Suprapubic skin (tissue), 4 donors: ENCODE results near the gene FBH1. TPM values are rescaled to one million over a fixed set of nuclear protein-coding genes. Genes with fewer than 3 reads are reported as not detected.

Experiments
- DNase-seq, 2 donors: peaks; one replicate each; pipeline ENCODE4 v3.0.0-alpha.2; 2019; ENCODE audit warnings: low spot score in 2 of 2
- H3K27ac ChIP-seq: fragments of 200-600 bp; sonication (generic); one replicate; pipeline ENCODE4 v1.5.1; 2019
- H3K27me3 ChIP-seq: fragments of 200-600 bp; sonication (generic); one replicate; pipeline ENCODE4 v1.5.1; 2019
- H3K36me3 ChIP-seq: fragments of 200-600 bp; sonication (generic); one replicate; pipeline ENCODE4 v1.5.1; 2019
- H3K4me1 ChIP-seq: fragments of 200-600 bp; sonication (generic); one replicate; pipeline ENCODE4 v1.5.1; 2019
- H3K4me3 ChIP-seq: fragments of 200-600 bp; sonication (generic); one replicate; pipeline ENCODE4 v1.5.1; 2019; ENCODE audit warnings: mild to moderate bottlenecking
- H3K9me3 ChIP-seq: fragments of 200-600 bp; sonication (generic); one replicate; pipeline ENCODE4 v1.5.1; 2019
- CTCF ChIP-seq, 2 donors: fragments of 200-600 bp in 1 of 2; fragments of 450-650 bp in 1 of 2; sonication (generic) in 1 of 2; IDR thresholded peaks; one replicate each; pipeline ENCODE4 v1.5.1; 2016 to 2019; ENCODE audit warnings: antibody characterized with exemption in 2 of 2, mild to moderate bottlenecking in 1 of 2, moderate library complexity in 1 of 2
- EP300 ChIP-seq: sonication (generic); formaldehyde crosslinking; IDR thresholded peaks from one replicate; pipeline ENCODE4 v1.6.1; 2017; ENCODE audit warnings: antibody characterized with exemption
- POLR2A ChIP-seq, 2 donors: fragments of 450-650 bp; IDR thresholded peaks; one replicate each; pipeline ENCODE4 v1.6.1; 2017; ENCODE audit warnings: antibody characterized with exemption in 2 of 2, mild to moderate bottlenecking in 2 of 2, moderate library complexity in 2 of 2
- POLR2AphosphoS5 ChIP-seq, 3 donors: sonication (generic); formaldehyde crosslinking; IDR thresholded peaks; one replicate each; pipeline ENCODE4 v1.6.1; 2017; ENCODE audit warnings: antibody characterized with exemption in 3 of 3
- WGBS: methylation state at CpG from one replicate; pipeline ENCODE4 v1.1.5; 2018; 5-methylcytosine and 5-hydroxymethylcytosine counted together
- total RNA-seq, 4 donors: library from RNA; depleted of rRNA; stranded (reverse); fragments of >200 nt; gene quantifications; one replicate each; pipeline ENCODE4 v1.1.0, GENCODE V29; 2016

FBH1 gene
- total RNA-seq, 4 donors from 2014 or later: 70.9 to 131 (median 90.6) TPM

DNA sequence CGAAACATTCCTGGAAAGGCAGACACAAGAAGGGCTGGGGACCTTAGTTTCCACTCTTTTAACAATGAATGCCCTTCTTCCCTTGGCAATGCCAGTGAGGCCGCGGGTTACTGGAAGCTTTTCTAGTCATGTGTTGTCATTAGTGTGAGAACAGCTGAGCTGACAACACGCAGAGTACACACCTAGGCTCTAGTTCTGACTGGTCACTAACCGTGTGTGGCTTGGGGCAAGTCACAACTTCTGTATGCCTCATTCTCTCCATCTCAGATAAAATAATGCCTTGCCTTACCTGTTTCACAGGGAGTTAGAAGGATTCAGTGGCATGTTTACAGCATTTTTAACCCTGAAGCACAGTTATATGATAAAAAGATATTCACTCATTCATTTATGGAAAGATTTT, 31.7 kb downstream of the FBH1 start:
- H3K36me3 ChIP-seq: peaks cover 96% of the 10 kb centered on the region
- no peak overlapping the region for H3K4me3 ChIP-seq
- no peak overlapping the region for H3K27ac ChIP-seq
- H3K9me3 ChIP-seq: no peaks in the 10 kb centered on the region
- DNase-seq: no peak
- TF ChIP-seq POLR2A (IDR thresholded peaks at IDR 0.05) (no peak), POLR2AphosphoS5 (IDR thresholded peaks at IDR 0.05) (no peak), EP300 (no peak), CTCF (IDR thresholded peaks at IDR 0.05) (no peak)
- WGBS: 76% methylated on average over 5 of the region's 5 CpGs
- peaks cover 7% of the 10 kb centered on the region for H3K4me1 ChIP-seq
- no peaks in the 10 kb centered on the region for H3K27me3 ChIP-seq

GRCh38 chr10:5924889-5925288, 34.8 kb downstream of the FBH1 start:
- no peaks in the 10 kb centered on the region for H3K27me3 ChIP-seq
- TF ChIP-seq POLR2AphosphoS5 (IDR thresholded peaks at IDR 0.05): no peak
- TF ChIP-seq POLR2A (IDR thresholded peaks at IDR 0.05): no peak
- H3K4me3 ChIP-seq: no peak overlapping the region
- peaks cover 94% of the 10 kb centered on the region for H3K36me3 ChIP-seq
- no peak overlapping the region for H3K27ac ChIP-seq
- WGBS: 61% methylated on average over 10 of the region's 10 CpGs
- no peak for DNase-seq
- no peaks in the 10 kb centered on the region for H3K9me3 ChIP-seq
- H3K4me1 ChIP-seq: no peaks in the 10 kb centered on the region

DNA sequence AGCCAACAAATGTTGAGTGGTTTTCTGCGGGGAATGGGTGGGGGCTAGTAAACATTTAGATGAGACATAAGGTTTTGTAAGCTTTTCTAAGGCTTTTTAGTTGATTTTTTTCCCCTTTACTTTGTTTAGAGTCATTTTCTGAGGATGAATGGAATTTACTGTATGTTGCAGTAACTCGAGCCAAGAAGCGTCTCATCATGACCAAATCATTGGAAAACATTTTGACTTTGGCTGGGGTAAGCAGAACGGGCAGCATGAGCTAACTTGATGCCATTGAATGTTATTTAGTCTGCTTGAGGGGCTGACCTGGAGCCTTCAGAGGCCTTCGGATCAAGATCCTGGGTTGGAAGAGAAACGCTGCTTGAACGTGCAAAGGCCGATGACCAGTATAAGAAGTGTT, 37.3 kb downstream of the FBH1 start:
- H3K27me3 ChIP-seq: no peaks in the 10 kb centered on the region
- 78% methylated on average over 8 of the region's 8 CpGs for WGBS
- no peak overlapping the region for H3K4me3 ChIP-seq
- no peaks in the 10 kb centered on the region for H3K9me3 ChIP-seq
- H3K36me3 ChIP-seq: peaks cover 91% of the 10 kb centered on the region
- TF ChIP-seq POLR2A (IDR thresholded peaks at IDR 0.05) (no peak), EP300 (no peak), CTCF (IDR thresholded peaks at IDR 0.05) (no peak), POLR2AphosphoS5 (IDR thresholded peaks at IDR 0.05) (no peak)
- no peaks in the 10 kb centered on the region for H3K4me1 ChIP-seq
- no peak overlapping the region for H3K27ac ChIP-seq
- no peak for DNase-seq

DNA sequence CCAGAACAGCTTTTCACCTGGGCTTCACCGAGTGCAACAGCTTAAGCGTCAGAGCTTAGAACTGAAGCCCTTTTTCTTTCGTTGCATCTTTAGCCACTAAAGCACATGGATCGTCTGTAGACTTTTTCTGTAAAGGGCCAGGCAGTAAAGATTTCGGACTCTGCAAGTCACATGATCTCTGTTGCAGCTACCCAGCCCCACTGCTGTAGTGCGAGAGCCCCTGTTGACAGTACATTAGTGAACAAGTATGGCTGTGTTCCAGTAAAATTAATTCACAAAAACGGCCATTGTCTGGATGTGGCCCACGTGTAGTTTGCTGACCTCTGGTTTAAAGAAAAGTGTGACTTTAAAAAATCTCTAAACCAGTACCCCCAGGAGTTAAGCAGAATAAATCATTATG, 39.4 kb downstream of the FBH1 start:
- no peaks in the 10 kb centered on the region for H3K27me3 ChIP-seq
- DNase-seq: no peak
- H3K36me3 ChIP-seq: peaks cover 83% of the 10 kb centered on the region
- no peak overlapping the region for H3K27ac ChIP-seq
- H3K4me3 ChIP-seq: no peak overlapping the region
- TF ChIP-seq POLR2AphosphoS5 (IDR thresholded peaks at IDR 0.05): no peak
- no peak for TF ChIP-seq POLR2A (IDR thresholded peaks at IDR 0.05)
- no peak for TF ChIP-seq EP300
- TF ChIP-seq CTCF (IDR thresholded peaks at IDR 0.05): no peak
- no peaks in the 10 kb centered on the region for H3K9me3 ChIP-seq
- WGBS: 85% methylated on average over 8 of the region's 8 CpGs
- no peaks in the 10 kb centered on the region for H3K4me1 ChIP-seq

DNA sequence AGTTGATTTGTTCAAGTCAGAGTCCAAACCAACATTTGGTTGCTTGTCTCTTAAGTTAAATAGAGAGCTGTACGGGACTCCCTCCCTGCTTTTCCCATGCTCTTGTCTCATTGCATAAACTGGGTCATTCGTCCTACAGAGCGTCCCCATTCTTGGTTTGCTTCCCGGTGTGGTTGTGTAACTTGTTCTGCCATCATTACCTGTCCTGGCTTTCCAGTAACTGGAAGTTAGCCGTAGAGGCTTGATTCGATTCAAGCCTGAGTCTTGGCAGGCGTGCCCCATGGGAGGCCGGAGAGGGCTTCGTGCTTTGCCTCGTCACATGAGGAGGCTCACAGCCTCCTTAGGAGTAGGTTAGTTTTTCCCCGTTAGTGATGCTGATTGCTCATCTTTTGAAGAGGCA, 40.2 kb downstream of the FBH1 start:
- H3K4me3 ChIP-seq: no peak overlapping the region
- no peaks in the 10 kb centered on the region for H3K4me1 ChIP-seq
- no peak for TF ChIP-seq EP300
- TF ChIP-seq CTCF (IDR thresholded peaks at IDR 0.05): no peak
- no peak for TF ChIP-seq POLR2AphosphoS5 (IDR thresholded peaks at IDR 0.05)
- no peak for TF ChIP-seq POLR2A (IDR thresholded peaks at IDR 0.05)
- no peak for DNase-seq
- peaks cover 81% of the 10 kb centered on the region for H3K36me3 ChIP-seq
- WGBS: 79% methylated on average over 11 of the region's 11 CpGs
- no peaks in the 10 kb centered on the region for H3K27me3 ChIP-seq
- no peak overlapping the region for H3K27ac ChIP-seq
- H3K9me3 ChIP-seq: no peaks in the 10 kb centered on the region

DNA sequence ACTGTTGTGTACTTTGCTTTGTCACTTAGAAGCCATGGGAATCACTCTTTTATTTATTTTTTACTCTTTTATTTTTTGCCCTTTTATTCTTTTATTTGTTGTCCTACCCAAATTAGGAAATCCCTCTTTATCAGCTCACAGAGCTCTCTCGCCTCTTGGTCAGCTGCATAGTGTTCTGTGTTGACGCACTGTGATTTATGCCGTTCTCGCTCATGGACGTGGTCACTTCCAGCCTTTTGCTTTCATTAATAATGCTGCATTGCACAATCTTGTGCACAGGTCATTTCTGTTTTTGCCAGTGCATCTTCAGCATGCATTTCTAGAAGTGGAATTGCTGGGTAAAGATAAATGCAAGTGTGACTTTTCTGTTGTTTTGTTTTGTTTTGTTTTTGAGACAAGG, 42.3 kb downstream of the FBH1 start:
- no peak overlapping the region for H3K27ac ChIP-seq
- WGBS: 96% methylated on average over 5 of the region's 5 CpGs
- no peak for DNase-seq
- no peaks in the 10 kb centered on the region for H3K4me1 ChIP-seq
- no peaks in the 10 kb centered on the region for H3K9me3 ChIP-seq
- peaks cover 80% of the 10 kb centered on the region for H3K36me3 ChIP-seq
- H3K4me3 ChIP-seq: no peak overlapping the region
- TF ChIP-seq POLR2AphosphoS5 (IDR thresholded peaks at IDR 0.05): no peak
- TF ChIP-seq CTCF (IDR thresholded peaks at IDR 0.05): no peak
- TF ChIP-seq EP300: no peak
- no peak for TF ChIP-seq POLR2A (IDR thresholded peaks at IDR 0.05)
- no peaks in the 10 kb centered on the region for H3K27me3 ChIP-seq
